ENCODE measurements around the gene MEOX1.

Gene MEOX1

DNA sequence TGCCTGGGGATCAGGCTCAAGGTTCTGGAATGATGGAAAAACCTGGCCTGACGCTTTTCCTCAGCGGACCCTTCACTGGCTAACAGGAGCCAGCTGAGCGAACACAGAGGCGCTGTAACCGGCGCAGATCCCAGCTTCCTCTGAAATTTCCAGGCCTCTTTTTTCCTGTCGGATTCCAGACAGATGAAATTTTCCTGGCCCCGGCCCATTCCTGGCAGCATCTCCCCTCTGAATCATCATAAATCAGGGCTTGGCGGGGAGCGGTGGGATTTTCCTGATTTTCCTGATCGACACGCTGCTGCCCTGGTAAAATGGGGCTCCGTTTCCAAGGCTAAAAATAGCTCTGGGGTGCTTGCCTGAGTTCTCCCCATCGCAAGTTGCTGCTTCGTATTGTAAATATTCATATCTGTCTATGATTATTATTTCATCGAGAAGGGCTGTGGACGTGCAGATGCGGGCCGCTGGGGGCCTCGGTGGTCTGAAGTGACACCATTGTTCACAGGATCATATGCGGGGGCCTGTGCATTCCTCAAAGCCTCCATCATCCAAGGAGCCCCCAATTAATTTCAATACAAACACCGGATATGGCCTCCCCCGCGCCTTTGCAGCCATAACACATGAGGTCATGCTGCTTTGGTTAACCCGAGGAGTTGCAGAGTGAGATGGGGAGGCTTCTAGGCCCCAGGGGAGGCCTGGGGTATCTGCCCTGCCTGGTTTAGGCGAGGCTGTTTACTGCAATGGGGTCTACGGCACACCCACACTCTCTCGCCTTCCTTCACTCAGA lies 69.8 kb downstream of the MEOX1 start:
- no peak for DNase-seq

DNA sequence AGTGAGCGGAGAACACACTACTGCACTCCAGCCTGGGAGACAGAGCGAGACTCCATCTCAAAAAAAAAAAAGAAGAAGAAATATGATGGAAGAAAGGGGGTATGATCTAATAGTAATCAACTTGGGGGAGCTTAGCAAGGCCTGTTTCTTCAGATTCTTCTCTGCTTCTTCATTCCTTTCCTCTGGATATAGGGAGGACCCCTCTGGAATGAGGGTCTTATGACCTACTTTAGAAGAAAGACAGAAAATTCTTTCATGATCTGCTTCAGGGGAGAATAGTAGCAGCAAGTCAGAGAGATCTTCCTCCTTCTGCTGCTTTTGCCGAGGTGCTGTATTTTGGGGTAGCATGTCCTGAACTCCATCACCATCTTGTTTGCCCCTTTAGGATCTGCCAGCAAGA lies 70.7 kb downstream of the MEOX1 start:
- DNase-seq = no peak

All from amygdala (tissue), 56 donors.